PC-3 (cell line): ENCODE results near the gene WRNIP1. TPM values are rescaled to one million over a fixed set of nuclear protein-coding genes. Genes with fewer than 3 reads are reported as not detected.

Source experiments
- ATAC-seq: fragments of 200-7000 bp; cut with Tn5 transposase; 2 replicates; pipeline ENCODE4 v1.9.1; 2020; ENCODE audit warnings: mild to moderate bottlenecking, moderate library complexity
- BruUV-seq: library from RNA; stranded (reverse); fragments of 400-500 nt; replicated peaks from 2 replicates; lab custom pipeline; 2021; lab: Mats Ljungman, UMichigan
- CTCF ChIA-PET: fragments of 300-600 bp; sonication (Branson Sonifier 250); formaldehyde crosslinking; loops from one replicate; lab custom pipeline; 2022; ENCODE audit warnings: antibody characterized with exemption; lab: Charles Lee
- POLR2A ChIA-PET: fragments of 300-600 bp; sonication (Branson Sonifier 250); formaldehyde crosslinking; loops from one replicate; lab custom pipeline; 2022; ENCODE audit warnings: antibody characterized with exemption; ENCODE audit not compliant: unreplicated experiment; lab: Charles Lee
- DNase-seq: peaks from one replicate; pipeline ENCODE4 v3.0.0-alpha.2; 2015
- H2AFZ ChIP-seq: fragments of 300-600 bp; sonication (generic); 2 replicates; pipeline ENCODE4 v1.6.0; 2016; ENCODE audit warnings: antibody characterized with exemption, low read length
- H3F3A ChIP-seq: fragments of 300-600 bp; sonication (generic); one replicate; pipeline ENCODE4 v1.6.0; 2017; ENCODE audit warnings: antibody characterized with exemption, low read length, control low read depth, mild to moderate bottlenecking; ENCODE audit not compliant: unreplicated experiment
- H3K27ac ChIP-seq: fragments of 300-600 bp; sonication (generic); 2 replicates; pipeline ENCODE4 v1.5.1; 2016; ENCODE audit warnings: mild to moderate bottlenecking, low read length
- H3K27me3 ChIP-seq: fragments of 300-600 bp; sonication (generic); 2 replicates; pipeline ENCODE4 v1.6.1; 2016; ENCODE audit warnings: low read length, mixed read lengths
- H3K36me3 ChIP-seq: fragments of 300-600 bp; sonication (generic); 2 replicates; pipeline ENCODE4 v1.6.1; 2016; ENCODE audit warnings: low read depth, mixed run types, low read length, mixed read lengths
- H3K4me1 ChIP-seq: fragments of 300-600 bp; sonication (generic); 2 replicates; pipeline ENCODE4 v1.5.1; 2016; ENCODE audit warnings: low read length; ENCODE audit not compliant: insufficient read depth
- H3K4me2 ChIP-seq: fragments of 300-600 bp; sonication (generic); 2 replicates; pipeline ENCODE4 v1.6.0; 2016; ENCODE audit warnings: low read length
- H3K4me3 ChIP-seq: fragments of 300-600 bp; sonication (generic); 2 replicates; pipeline ENCODE4 v1.5.1; 2016; ENCODE audit warnings: mild to moderate bottlenecking, low read length, mixed read lengths
- H3K79me2 ChIP-seq: fragments of 300-600 bp; sonication (generic); 2 replicates; pipeline ENCODE4 v1.6.1; 2017; ENCODE audit warnings: low read length, mixed read lengths
- H3K9ac ChIP-seq: fragments of 300-600 bp; sonication (generic); 2 replicates; pipeline ENCODE4 v1.6.0; 2016; ENCODE audit warnings: mild to moderate bottlenecking, low read length
- H3K9me2 ChIP-seq: fragments of 300-600 bp; sonication (generic); replicated peaks from 2 replicates; pipeline ENCODE4 v1.6.1; 2016; ENCODE audit warnings: mixed run types, low read length, mixed read lengths
- H3K9me3 ChIP-seq: fragments of 300-600 bp; sonication (generic); 2 replicates; pipeline ENCODE4 v1.6.1; 2016; ENCODE audit warnings: low read length, mixed read lengths
- H4K20me1 ChIP-seq: fragments of 300-600 bp; sonication (generic); 2 replicates; pipeline ENCODE4 v1.6.1; 2016; ENCODE audit warnings: low read length, mixed read lengths
- CTCF ChIP-seq: fragments of 300-600 bp; sonication (generic); conservative IDR thresholded peaks from 2 replicates; pipeline ENCODE4 v1.5.1; 2017; ENCODE audit warnings: antibody characterized with exemption, low read depth, mild to moderate bottlenecking, low read length
- EZH2 ChIP-seq: fragments of 300-600 bp; sonication (generic); IDR thresholded peaks from one replicate; pipeline ENCODE4 v1.6.1; 2017; ENCODE audit warnings: antibody characterized with exemption, mild to moderate bottlenecking, low read length; ENCODE audit not compliant: unreplicated experiment
- EZH2phosphoT487 ChIP-seq: fragments of 300-600 bp; sonication (generic); IDR thresholded peaks from 2 replicates; pipeline ENCODE4 v1.6.1; 2018; ENCODE audit warnings: mild to moderate bottlenecking, antibody characterized with exemption, low read length, borderline replicate concordance
- intact Hi-C: fragments of 100-400 bp; cut with micrococcal nuclease; formaldehyde crosslinking; loops from 2 replicates; pipeline ENCODE4 v1.9.0; 2023
- total RNA-seq: library from RNA; depleted of rRNA; stranded (reverse); fragments of >200 nt; gene quantifications from 2 replicates; pipeline ENCODE4 v1.2.3, GENCODE V29; 2014

Gene WRNIP1
- total RNA-seq, 1 experiment from 2014 or later: 92.2 TPM

- H3K36me3 ChIP-seq: no peaks in the 10 kb centered on the region
- H3K27ac ChIP-seq: 0 out of 2 replicates have a peak overlapping the region, but pooled peaks have one; percentile 1
- no peaks in the 10 kb centered on the region for H3K79me2 ChIP-seq
- no peaks in the 10 kb centered on the region for H3K9me3 ChIP-seq
- DNase-seq (no peak), ATAC-seq (no peak)
- peaks cover 10% of the 10 kb centered on the region for H3F3A ChIP-seq
- H3K9me2 ChIP-seq: no peaks in the 10 kb centered on the region
- no peak overlapping the region for H2AFZ ChIP-seq
- CTCF ChIA-PET: no interaction called here
- H3K9ac ChIP-seq: no peak overlapping the region
- POLR2A ChIA-PET: no interaction called here
- intact Hi-C loops: no loop called here
- peaks cover 40% of the 10 kb centered on the region for H3K4me1 ChIP-seq
- no peak overlapping the region for H3K4me2 ChIP-seq
- BruUV-seq: no TSS peak
- no peaks in the 10 kb centered on the region for H4K20me1 ChIP-seq
- no peak overlapping the region for H3K4me3 ChIP-seq
- TF ChIP-seq CTCF (no peak), EZH2phosphoT487 (no peak), EZH2 (no peak)
- no peaks in the 10 kb centered on the region for H3K27me3 ChIP-seq
These were observed 41.5 kb downstream of the WRNIP1 start for GRCh38 chr6:2806644-2807043.

- no peak for DNase-seq
- no peak overlapping the region for H3K4me2 ChIP-seq
These were observed 42.3 kb downstream of the WRNIP1 start for GRCh38 chr6:2807342-2808090.

More at GRCh38 chr6:2807342-2808090, 42.3 kb downstream of the WRNIP1 start:
- Histone ChIP-seq H3K27me3 (no peaks in the 10 kb centered on the region), H3K27ac (peak overlapping the region; percentile 98; the same call in 1 of the 2 replicates), H3F3A (peaks cover 10% of the 10 kb centered on the region), H3K4me1 (peaks cover 40% of the 10 kb centered on the region), H3K36me3 (no peaks in the 10 kb centered on the region), H2AFZ (no peak overlapping the region), H4K20me1 (no peaks in the 10 kb centered on the region), H3K79me2 (no peaks in the 10 kb centered on the region), H3K9me3 (no peaks in the 10 kb centered on the region), H3K9me2 (no peaks in the 10 kb centered on the region), H3K9ac (no peak overlapping the region), H3K4me3 (no peak overlapping the region)
- ATAC-seq: no peak
- intact Hi-C loops: no loop called here
- CTCF ChIA-PET: no interaction called here
- TF ChIP-seq EZH2: no peak
- TF ChIP-seq CTCF: no peak
- TF ChIP-seq EZH2phosphoT487: no peak
- no TSS peak for BruUV-seq
- POLR2A ChIA-PET: no interaction called here
